HG02759 (cell line): Measurements from ENCODE around the gene MAFG.

Source experiments
- ATAC-seq: cut with Tn5 transposase; IDR thresholded peaks from one replicate; pipeline ENCODE4 v1.9.1; 2021; ENCODE audit warnings: mild to moderate bottlenecking, moderate library complexity; ENCODE audit not compliant: unreplicated experiment

The MAFG gene

DNA sequence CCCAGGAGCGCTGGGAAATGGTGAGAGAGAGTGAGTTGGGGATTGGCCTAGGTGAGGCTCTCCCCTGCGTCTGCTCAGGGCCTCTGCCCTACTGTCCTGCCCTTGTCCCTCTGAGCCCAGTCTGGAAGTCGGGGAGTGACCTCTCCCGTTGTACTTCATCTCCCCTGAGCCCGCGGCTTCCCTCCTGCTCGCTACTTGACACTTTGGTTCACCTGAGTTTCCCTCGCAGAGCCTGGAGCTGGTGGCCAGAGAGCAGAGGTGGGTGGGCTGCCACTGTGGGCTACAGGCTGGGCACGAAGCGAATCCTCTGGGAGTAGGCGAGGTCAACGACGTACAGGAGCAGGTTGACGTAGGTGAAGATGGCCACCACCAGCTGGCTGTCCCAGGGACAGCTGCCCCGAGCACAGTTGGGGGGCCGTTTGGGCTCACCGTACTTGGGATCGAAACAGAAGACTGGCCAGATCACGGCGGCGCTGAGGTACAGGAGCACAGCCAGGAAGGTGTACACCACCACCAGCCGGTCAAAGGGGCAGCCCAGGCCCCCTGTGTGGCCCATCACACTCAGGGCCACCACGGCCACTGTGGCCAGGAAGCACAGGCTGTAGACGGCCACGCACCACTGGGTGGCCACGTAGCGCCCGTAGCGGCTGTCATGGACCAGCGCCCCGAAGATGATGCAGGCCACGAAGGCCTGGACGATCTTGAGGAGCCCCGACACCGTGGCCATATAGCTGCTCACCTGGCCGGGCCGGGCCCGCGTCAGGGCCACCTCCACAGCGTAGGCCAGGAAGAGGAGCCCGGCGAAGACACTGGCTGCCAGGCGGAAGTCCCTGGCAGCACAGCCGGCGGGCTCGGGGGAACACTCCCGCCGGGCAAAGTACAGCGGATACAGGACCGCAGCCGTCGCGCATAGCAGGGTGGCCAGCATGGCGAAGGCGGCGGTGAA, 13.3 kb upstream of the MAFG start:
- ATAC-seq: no peak

DNA sequence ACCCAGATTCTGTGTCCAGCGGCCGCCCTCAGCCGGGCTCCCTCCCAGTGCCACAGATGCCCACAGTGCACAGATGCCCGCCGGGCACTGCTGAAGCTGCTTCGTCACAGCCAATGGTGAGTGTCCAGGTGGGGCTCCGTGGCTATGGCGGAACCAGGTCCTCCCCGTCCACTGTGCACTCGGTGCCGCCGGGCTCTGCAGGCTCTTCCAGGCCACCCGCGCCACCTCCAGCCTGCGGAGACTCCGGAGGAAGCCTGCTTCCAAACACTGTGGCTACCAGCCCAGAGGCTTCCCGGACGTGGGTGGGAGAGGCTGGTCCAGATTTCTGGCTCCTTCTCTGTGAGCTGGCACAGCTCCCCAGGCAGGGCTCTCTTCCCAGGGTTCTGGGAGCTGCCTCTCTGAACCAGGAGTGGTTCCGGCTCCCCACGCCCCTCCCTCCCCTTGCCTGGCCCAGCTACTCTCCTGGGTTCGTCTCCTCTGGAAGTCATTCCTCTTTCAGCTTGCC, 12.4 kb upstream of the MAFG start:
- ATAC-seq: no peak

DNA sequence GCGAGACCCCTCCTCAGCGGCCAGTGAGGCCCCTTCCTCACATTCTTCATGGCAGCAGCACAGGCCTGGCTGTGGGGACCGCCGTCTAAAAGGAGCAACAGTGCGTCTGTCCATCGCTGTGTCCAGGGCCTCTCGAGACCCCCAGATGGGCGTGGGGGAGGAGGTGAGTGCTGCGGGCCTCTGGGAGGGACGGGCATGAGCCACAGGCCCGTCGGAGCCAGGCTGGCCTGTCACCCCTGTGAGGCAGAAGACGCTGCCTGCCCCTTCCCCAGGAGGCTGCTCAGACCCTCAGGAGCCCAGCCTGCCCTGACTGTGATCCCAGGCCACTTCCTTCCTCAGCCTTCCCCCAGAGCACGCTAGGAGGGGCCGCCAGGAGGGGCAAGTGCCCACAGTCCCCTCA, 11.7 kb upstream of the MAFG start:
- ATAC-seq: no peak

DNA sequence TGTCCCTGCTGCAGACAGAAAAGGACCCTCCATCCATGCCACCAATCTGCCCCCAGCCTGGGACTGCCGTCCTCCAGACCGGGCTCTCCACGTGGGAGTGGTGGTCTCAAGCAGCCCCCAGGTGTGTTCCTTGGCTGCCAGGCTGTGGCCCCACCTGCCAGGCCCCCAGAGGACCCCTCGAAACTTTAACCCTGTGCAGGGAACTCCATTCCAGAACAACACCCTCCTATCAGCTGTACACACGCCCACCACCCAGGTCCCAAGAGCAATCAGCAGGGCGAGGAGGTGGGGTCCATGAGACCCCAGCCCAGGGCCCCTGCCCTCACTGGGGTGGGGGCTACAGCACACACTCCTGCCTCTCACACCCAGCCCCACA, 8.2 kb upstream of the MAFG start:
- no peak for ATAC-seq

DNA sequence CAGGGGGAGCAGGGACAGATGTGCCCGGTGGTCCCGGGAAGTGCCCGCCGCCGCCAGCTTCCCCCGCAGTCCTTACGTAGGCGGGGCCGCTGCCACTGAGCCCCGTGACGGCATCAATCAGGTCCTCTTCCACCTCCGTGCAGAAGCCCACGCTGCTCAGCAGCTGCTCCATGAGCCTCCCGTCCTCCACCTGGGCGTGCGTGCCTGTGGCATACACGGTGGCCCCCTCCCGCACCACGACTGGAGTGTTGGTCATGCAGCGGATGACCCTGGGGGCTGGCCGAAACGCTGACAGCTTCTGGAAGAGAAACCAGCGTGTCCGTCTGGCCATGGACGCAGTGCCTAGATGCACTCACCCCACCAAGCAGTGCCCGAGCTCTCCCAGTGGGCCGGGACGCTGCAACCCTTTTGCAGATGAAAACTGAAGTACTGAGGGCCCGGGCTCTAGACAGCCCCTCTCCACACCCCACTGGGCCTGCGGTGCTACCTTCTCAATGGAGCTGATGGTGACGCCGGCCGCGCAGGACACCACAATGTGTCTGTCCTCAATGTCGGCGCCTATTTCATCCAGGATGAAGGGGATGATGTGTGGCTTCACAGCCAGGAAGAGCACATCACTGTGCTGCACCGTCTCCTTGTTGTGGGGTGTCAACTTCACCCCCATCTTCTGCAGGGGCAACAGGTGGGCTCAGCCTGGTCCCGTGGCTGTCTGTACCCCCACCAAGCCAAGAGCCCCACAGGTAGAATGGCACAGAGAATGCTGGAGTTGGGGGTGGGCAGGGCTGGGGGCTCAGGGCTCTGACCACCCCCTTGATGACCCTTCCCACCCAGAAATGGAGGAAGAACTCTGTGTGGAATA, 7.5 kb upstream of the MAFG start:
- no peak for ATAC-seq

DNA sequence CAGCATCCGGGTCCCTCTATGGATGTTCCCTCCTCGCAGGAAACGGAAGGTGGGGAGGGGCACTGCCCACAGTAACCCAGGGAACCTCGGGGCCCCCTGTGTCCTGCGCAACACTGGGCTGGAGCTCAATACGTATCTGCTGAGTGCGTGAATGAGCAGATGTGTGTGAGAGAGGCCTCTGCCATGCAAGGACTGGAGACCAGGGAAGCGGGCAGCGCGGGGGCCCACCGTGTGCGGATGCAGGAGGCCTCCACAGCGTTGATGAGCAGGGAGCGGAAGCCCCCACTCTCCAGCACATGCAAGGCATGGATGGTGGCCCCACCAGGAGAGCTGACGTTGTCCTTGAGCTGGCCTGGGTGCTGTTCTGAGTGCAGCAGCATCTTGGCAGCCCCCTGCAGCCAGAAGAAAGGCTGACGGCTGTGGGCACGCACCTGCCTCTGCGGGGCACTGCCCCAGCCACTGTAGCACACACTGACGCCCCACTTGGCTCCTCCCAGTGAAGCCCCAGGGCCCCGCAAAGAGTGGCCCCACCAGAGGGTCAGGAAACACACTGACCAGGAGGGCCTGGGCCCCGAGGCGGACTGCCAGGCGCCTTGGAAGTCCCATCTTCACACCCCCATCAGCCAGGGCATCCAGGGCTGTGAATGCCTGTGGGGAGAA, 6.7 kb upstream of the MAFG start:
- ATAC-seq: no peak

DNA sequence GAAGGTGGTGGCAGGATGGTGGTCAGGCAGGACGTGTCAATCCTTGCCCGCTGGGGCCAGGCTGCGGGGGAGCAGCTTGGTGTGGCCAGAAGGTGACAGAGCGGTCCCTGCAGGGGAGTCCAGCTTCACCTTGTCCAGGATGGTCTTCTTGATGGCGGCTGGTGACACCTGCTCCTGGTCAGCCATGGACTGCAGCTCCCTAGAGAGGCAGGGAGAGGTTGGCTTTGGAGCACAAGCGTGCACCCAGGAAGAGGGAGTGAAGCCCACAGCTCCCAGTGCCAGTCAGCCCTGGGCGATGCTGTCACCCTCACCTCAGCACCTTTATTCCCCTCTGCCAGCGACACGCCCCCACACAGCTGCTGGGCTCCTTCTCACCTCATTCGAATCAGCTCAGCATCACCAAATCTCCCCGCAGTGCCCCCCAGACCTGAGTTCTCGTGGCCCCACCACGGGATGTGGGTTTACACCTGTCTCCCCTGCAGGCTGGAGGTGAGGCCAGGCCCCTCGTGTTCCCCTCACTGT, 5.7 kb upstream of the MAFG start:
- no peak for ATAC-seq

DNA sequence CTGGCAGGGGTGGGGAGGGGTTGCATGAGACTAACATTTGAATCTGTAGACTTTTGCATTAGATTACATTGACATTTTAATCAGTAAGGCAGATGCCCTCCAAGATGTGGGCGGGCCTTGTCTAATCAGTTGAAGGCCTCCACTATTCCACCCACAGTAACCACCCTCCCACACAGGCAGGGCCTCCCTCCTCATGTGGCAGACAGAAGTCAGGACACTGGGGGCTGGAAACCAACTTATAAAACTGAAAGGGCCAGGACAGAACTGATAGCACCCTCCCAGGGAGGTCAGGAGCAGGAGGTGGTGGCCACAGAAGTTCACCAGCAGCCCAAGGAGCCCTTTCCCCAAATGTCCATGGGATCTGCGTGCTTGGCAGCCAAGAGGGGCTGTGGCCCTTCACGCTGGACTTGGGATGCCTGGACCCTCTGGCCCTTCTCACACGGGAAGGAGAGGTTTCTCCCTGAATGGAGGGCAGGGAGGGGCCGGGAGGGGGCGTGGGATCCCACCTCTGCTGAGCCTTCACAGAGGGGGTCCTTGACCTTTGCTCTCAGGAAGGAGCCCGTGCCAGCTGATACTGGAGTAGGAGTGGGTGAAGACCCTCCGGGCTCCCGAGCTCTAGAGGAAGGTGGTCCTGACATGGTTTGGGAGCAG, 4.9 kb upstream of the MAFG start:
- ATAC-seq: no peak

DNA sequence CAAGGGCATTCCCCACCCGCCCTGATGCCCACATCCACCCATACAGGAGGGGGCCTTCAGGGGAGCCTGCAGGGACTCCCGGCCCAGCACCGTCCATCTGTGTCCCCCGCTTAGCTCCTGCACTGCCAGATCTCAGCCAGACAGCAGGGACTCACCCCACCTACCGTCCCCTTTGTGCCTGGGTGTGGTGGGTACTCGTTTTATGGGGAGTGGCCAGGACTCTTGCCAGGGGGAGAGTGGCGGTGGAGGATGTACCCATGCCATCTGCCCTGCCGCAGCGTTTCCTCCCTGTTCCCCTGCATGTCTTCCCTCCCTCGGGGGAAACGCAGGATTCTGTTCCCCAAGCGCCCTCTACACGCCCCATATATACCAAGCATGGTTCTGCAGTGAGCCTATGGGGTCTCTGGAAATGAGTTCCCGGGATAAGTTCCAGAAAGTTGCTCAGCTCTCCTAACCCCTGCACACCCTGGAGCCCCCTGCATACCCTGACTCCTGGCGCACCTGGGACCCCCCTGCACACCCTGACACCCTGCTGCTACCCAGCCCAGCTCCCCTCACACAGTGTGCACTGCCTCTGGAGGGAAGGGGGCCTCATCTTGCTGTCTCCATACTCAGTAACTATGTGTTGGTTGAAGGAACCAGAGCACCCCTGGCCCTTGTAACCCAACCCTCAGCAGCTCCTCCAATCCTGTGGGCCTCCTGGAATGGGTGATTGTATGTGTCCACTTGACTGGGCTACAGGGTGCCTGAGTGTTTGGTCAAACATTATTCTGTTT, 4.2 kb upstream of the MAFG start:
- ATAC-seq: no peak

DNA sequence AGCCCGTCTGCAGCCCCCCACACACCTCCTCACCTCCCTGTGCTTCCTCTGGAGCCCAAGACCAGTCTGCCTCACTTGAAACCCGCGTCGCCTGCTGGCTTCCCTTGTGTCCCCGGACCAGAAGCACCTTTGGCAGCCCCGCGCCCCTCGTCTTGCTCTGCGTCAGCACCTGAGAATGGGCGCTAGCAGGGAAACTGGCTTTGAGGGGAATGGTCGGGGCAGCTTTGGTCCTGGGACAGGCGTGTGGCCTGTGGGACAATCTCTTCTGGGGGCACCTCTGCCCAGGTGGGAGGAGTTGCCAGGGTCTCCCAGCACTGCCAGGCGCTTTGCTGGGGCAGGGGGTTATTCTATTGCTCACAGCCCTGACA, 3.6 kb upstream of the MAFG start:
- ATAC-seq: no peak

DNA sequence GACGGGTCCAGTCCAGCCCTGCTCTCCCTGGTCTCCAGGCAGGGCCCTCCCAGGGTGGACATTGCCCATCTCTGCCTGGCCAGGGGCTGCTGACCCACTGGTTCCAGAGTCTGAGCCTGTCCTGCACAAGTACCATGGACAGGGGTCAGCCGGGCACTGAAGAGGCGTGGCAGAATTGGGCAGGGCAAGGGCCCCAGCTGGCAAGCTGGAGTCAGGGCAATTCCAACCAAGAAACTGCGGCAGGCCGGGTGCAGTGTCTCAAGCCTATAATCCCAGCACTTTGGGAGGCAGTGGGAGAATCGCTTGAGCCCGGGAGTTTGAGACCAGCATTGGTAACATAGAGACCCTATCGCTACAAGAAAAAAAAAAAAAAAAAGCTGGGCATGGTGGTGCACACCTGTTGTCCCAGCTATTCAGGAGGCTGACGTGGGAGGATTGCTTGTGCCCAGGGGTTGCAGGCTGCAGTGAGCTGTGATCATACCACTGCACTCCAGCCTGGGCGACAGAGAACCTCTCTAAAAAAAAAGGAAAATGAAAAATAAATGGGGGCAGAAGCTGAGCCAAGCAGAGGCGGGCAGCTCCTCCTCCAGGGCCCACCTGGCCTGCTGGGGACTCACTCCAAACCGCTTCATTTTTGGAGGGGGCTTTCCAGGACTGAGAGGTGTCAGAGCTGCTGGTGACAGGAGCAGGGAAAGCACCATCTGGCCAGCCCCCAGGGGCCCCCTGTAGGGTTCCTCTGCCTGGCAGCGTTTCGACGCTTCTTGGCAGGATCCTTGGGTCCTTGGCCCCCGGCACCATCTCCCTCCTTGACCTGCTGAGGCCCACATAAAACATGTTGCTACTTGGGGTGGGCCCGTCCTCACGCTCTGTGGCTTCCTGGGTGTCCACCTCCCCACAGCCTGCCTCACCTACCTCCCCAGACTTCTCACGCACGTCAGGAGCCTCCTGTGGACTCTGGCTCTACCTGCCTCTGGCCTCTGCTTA, 2.9 kb upstream of the MAFG start:
- no peak for ATAC-seq

DNA sequence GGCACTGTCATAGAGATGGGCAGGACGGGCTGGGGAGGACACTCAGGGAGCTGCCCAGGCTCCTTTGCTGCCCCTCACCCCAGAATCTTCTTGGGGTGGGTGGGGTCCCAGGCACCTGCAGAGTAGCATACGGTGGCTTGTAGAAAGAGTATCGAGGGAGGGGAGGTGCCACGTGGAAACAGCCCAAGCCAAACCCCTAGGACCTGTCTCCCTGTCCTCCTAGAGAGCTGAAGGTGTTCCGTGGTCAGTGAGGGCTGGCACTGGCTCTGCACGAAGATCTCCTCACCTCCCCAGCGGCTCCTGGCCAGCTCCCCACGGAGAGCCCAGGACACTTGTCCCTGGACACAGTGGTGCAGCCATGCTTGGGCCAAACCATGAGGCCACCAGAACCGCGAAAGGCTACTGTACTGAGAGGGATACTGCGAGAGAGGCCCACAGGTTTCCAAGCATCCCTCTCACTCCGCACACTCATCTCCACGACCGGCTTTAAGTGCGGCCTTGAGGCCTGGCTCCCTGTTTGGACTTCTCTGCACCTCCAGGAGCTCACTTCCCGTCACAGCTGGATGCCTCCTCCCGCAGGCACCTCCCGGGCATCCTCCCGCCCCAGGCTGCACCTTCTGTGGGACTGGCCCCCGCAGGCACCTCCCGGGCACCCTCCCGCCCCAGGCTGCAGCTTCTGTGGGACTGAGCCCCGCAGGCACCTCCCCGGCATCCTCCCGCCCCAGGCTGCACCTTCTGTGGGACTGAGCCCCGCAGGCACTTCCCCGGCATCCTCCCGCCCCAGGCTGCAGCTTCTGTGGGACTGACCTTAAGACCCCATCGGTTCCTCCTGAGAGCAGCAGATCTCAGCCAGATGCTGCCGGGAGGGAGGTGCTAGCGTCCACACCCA, 2.0 kb upstream of the MAFG start:
- ATAC-seq: no peak

DNA sequence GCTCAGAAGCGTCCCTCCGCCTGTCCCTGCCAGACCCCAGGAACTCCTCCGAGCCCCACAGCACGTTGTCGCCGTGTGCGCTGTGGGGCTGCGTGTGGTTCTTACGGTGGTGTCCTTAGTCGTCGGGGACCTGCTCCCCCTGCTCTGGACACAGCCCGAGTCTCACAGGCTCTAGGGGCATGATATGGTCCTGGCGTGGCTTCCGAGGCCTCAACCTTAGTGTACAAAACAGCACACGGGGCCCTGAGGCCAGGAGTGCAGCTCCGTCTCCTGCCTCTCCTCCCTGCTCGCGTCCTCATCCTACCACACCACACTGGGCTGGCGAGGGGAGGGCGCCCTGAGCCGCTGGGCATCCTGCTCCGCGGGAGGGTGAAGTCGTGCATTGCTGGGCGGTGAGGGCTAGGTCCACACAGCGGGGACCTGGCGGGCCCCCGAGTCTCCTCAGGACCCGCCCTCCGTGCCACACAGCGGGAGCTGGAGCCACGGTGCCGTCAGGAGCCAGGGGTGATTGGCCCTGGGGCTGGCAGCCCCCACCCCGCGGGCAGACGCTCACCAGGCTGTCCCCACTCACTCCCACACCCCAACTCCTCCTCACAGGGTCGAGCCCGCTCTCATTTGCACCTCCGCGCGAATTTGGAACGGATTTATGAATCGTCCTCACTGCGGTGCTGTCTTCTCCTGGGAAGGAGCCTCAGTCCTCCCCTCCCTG, 1.2 kb upstream of the MAFG start:
- ATAC-seq: no peak

DNA sequence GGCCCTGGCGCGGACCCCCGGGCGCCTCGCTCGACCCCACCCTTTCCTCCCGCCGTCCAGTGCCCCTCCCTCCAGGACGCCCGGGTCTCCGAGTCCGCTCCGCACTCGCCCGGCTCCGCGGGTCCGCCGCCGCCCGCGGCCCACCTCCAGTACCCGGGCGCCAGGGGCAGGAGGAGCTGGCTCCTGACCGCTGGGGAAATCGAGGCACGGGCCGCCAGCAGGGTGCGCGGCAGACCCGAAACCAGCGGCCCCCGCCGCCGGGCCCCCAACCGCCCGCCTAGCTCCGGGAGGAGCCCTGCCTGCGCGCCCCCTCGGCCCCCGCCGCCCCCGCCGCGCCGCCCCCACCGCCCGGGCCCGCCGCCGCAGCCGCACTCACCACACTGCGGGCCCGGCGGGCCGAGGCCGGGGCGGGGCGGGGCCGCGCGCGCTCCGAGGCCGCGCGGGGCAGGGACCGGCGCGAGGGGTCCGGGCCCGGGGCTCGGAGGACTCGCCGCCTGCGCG, 333 bp downstream of the MAFG start:
- peak; percentile 22 for ATAC-seq

DNA sequence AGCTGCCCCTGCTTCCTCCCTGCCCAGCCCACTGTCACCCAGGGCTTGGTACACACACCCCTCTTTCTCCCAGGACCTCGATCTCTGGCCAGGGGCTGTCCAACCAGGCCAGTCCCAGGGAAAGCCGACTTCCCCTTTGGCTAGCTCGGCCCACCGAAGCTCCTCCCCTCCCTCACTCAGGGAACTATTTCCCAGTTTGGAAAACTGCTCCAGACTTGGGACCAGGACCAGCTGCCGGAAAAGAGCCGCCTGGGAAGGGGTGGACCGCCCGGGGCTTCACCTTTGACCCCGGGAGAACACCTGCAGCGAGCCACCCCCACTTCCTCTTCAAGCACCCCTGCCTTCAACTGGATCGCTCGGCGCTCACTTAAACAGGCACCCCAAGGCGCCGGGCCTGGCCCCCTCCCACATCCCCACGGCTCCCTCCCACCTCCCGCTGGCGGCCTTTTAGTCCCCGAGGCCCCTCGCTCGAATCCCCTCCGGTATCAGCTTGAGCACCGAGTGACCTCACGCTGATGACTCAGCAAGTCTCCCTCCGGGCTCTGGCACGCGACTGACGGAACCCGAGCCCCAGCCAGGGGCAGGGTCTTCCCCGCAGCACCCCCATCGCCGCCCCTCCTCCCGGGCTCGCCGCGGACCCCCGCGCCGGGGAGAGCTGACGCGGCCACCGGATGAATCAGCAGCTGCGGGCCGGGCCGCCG, 934 bp downstream of the MAFG start:
- peak; percentile 21 for ATAC-seq

DNA sequence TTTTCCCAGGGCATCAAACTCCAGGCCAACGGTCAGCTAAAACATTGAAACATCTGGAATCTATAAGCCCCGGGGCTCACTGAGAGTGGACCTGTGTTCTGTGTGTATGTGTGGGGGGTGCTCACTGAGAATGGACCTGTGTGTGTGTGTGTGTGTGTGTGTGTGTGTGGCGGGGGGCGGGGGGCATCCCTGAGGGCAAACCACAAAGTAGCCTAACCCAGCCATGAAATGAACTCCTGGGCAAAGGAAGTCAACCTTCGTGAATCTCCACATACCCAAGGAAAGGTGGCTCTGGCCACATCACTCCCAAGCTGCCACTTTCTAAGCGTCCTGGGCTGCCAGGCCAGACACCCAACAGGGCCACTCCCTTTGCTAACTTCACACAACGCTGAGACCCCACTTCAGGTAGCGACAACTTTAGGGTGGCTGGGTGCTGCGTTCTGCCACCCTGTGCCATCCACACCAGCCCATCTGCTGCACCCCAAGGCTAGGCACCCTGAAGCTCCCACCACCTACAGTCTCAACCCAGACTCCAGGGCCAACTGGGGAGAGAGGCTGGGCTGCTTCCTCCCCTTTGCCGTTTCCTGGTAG, 1.6 kb downstream of the MAFG start:
- ATAC-seq: no peak
